ENCODE results near the gene SDF4. TPM values are rescaled to one million over a fixed set of nuclear protein-coding genes. Genes with fewer than 3 reads are reported as not detected.

SDF4 gene
- total and polyA plus RNA-seq, 2 experiments from 2014 or later, result 45.0 to 62.6 TPM

GRCh38 chr1:1279028-1279427 lies 47.2 kb upstream of the SDF4 start:
- no peak overlapping the region for H3K4me3 ChIP-seq
- DNase-seq (ENCODE audit: low spot score), result no peak
- no peaks in the 10 kb centered on the region for H3F3A ChIP-seq (replicated peaks; ENCODE audit: low read depth)
- H4K20me1 ChIP-seq (replicated peaks; ENCODE audit: insufficient read depth), result no peaks in the 10 kb centered on the region
- Mint-ChIP-seq H3K4me1 (no peaks in the 10 kb centered on the region; the same call in 2 of the 3 replicates), H3K4me3 (no peak overlapping the region), H3K27ac (no peak overlapping the region), H3K27me3 (ENCODE audit: insufficient read depth, low read depth, poor library complexity) (peaks cover 16% of the 10 kb centered on the region), H3K9me3 (peaks cover 3% of the 10 kb centered on the region; the same call in 1 of the 3 replicates), H3K36me3 (ENCODE audit: low read depth) (peaks cover 4% of the 10 kb centered on the region; the same call in 1 of the 3 replicates)
- no peak for ATAC-seq
- no peak overlapping the region for H3K4me2 ChIP-seq
- H3K27ac ChIP-seq (ENCODE audit: low read depth), result no peak overlapping the region
- no peaks in the 10 kb centered on the region for H3K79me2 ChIP-seq (replicated peaks; ENCODE audit: insufficient read depth)
- no peaks in the 10 kb centered on the region for H3K9me2 ChIP-seq (ENCODE audit: insufficient read depth)
- H3K4me1 ChIP-seq (ENCODE audit: insufficient read depth), result no peaks in the 10 kb centered on the region
- no peak for TF ChIP-seq NANOG (IDR thresholded peaks at IDR 0.05; ENCODE audit: borderline replicate concordance)
- TF ChIP-seq ZNF331 (CRISPR knock-in tag; IDR thresholded peaks at IDR 0.05; ENCODE audit: low read depth), result no peak
- no peak for TF ChIP-seq STAT1 (IDR thresholded peaks at IDR 0.05; ENCODE audit: unreplicated experiment)
- no peak for TF ChIP-seq CTCF (conservative IDR thresholded peaks at IDR 0.05; ENCODE audit: low read depth in 2 of 2)
- TF ChIP-seq REST (IDR thresholded peaks at IDR 0.05; ENCODE audit: unreplicated experiment), result no peak
- no peak for TF ChIP-seq ETS1 (IDR thresholded peaks at IDR 0.05)
- TF ChIP-seq ZNF462 (CRISPR knock-in tag; IDR thresholded peaks at IDR 0.05), result no peak
- TF ChIP-seq CREB1 (CRISPR knock-in tag; IDR thresholded peaks at IDR 0.05; ENCODE audit: low read depth), result no peak
- TF ChIP-seq POLR2AphosphoS5 (IDR thresholded peaks at IDR 0.05; ENCODE audit: low read depth), result no peak
- no peak for TF ChIP-seq ZNF114 (CRISPR knock-in tag; IDR thresholded peaks at IDR 0.05)
- no peak for TF ChIP-seq EZH2 (IDR thresholded peaks at IDR 0.05; ENCODE audit: low read depth, unreplicated experiment)
- no peak for TF ChIP-seq JUNB (IDR thresholded peaks at IDR 0.05; ENCODE audit: unreplicated experiment)
- no peaks in the 10 kb centered on the region for H3K36me3 ChIP-seq (ENCODE audit: insufficient read depth)
- H3K27me3 ChIP-seq (ENCODE audit: insufficient read depth), result no peaks in the 10 kb centered on the region
- H2AFZ ChIP-seq, result no peak overlapping the region
